Measurements from ENCODE around the gene ANKS3.

DNA sequence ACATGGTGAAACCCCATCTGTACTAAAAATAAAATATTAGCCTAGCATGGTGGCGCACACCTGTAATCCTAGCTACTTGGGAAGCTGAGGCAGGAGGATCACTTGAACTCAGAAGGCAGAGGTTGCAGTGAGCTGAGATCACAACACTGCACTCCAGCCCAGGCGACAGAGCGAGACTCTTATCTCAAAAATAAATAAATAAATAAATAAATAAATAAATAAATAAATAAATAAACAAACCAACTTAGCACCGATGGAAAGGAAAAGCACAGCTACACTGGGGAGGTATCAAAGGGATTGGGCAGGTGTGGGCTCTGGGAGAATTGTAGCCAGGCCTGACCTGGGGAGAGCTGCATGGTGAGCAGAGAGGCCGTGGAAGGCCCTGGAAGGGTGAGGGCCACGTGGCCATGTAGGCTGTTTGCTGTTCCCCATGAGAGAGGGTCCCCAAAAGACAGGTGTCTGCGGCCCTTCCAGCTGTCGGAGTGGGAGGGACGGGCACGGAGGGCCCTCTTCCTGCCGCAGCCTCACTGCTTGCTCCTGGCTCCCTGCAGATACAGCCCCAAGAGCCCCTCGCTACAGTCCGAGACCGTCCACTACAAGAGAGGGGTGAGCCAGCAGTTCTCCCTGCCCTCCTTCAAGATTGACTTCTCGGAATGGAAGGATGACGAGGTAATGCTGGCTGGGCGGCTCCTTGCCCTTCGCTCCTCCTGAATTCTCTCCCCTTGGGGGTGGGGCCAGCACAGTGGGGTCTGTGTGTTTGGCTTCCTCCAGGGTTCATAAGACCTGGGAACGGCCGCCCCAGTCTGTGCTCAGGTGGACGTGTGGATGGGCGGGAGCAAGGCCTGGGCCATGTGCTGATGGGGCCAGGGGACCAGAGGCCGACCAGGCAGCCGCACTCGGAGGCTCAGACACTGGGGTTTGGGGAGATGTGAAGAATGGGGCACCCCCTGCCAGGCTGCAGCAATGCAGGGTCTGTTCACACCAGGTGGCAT, 77.1 kb downstream of the ANKS3 start:
- TF ChIP-seq, protein P1, sequence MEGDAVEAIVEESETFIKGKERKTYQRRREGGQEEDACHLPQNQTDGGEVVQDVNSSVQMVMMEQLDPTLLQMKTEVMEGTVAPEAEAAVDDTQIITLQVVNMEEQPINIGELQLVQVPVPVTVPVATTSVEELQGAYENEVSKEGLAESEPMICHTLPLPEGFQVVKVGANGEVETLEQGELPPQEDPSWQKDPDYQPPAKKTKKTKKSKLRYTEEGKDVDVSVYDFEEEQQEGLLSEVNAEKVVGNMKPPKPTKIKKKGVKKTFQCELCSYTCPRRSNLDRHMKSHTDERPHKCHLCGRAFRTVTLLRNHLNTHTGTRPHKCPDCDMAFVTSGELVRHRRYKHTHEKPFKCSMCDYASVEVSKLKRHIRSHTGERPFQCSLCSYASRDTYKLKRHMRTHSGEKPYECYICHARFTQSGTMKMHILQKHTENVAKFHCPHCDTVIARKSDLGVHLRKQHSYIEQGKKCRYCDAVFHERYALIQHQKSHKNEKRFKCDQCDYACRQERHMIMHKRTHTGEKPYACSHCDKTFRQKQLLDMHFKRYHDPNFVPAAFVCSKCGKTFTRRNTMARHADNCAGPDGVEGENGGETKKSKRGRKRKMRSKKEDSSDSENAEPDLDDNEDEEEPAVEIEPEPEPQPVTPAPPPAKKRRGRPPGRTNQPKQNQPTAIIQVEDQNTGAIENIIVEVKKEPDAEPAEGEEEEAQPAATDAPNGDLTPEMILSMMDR (conservative IDR thresholded peaks at IDR 0.05; ENCODE audit: low read length): no peak
- TF ChIP-seq EZH2phosphoT487 (IDR thresholded peaks at IDR 0.05; ENCODE audit: borderline replicate concordance, low read depth, low read length): no peak
